ENCODE data around the gene NR3C1.

The NR3C1 gene

GRCh38 chr5:143309661-143310431 is 93.6 kb downstream of the NR3C1 start:
- DNase-seq (ENCODE audit: insufficient read length, low spot score) (no peak), FAIRE-seq (no peak)

GRCh38 chr5:143308731-143309130 is 94.8 kb downstream of the NR3C1 start:
- FAIRE-seq (no peak), DNase-seq (ENCODE audit: insufficient read length, low spot score) (no peak)
- TF ChIP-seq CTCF (IDR thresholded peaks at IDR 0.05; ENCODE audit: insufficient read depth, missing control alignments) = no peak

More at GRCh38 chr5:143309661-143310431, 93.6 kb downstream of the NR3C1 start:
- no peak for TF ChIP-seq CTCF (IDR thresholded peaks at IDR 0.05; ENCODE audit: insufficient read depth, missing control alignments)

- FAIRE-seq = no peak
- TF ChIP-seq CTCF (IDR thresholded peaks at IDR 0.05; ENCODE audit: insufficient read depth, missing control alignments) = no peak
- DNase-seq (ENCODE audit: insufficient read length, low spot score) = no peak
Measured at GRCh38 chr5:143306040-143306439, 97.4 kb downstream of the NR3C1 start.

GRCh38 chr5:143304836-143305475 is 98.5 kb downstream of the NR3C1 start:
- FAIRE-seq = no peak
- no peak for DNase-seq (ENCODE audit: insufficient read length, low spot score)
- TF ChIP-seq CTCF (IDR thresholded peaks at IDR 0.05; ENCODE audit: insufficient read depth, missing control alignments) = no peak

- FAIRE-seq (no peak), DNase-seq (ENCODE audit: insufficient read length, low spot score) (no peak)
- no peak for TF ChIP-seq CTCF (IDR thresholded peaks at IDR 0.05; ENCODE audit: insufficient read depth, missing control alignments)
Measured at GRCh38 chr5:143302341-143303045, 101.0 kb downstream of the NR3C1 start.

GRCh38 chr5:143297756-143298155 is 105.7 kb downstream of the NR3C1 start:
- FAIRE-seq (no peak), DNase-seq (ENCODE audit: insufficient read length, low spot score) (no peak)
- TF ChIP-seq CTCF (IDR thresholded peaks at IDR 0.05; ENCODE audit: insufficient read depth, missing control alignments) = no peak

Data from D721Med (cell line).